ENCODE results near the gene EPC1. TPM values are rescaled to one million over a fixed set of nuclear protein-coding genes. Genes with fewer than 3 reads are reported as not detected.

EPC1 gene
- polyA plus RNA-seq, 1 of the 3 experiments (the other 2 are of a cell fraction), result 21.8 TPM

DNA sequence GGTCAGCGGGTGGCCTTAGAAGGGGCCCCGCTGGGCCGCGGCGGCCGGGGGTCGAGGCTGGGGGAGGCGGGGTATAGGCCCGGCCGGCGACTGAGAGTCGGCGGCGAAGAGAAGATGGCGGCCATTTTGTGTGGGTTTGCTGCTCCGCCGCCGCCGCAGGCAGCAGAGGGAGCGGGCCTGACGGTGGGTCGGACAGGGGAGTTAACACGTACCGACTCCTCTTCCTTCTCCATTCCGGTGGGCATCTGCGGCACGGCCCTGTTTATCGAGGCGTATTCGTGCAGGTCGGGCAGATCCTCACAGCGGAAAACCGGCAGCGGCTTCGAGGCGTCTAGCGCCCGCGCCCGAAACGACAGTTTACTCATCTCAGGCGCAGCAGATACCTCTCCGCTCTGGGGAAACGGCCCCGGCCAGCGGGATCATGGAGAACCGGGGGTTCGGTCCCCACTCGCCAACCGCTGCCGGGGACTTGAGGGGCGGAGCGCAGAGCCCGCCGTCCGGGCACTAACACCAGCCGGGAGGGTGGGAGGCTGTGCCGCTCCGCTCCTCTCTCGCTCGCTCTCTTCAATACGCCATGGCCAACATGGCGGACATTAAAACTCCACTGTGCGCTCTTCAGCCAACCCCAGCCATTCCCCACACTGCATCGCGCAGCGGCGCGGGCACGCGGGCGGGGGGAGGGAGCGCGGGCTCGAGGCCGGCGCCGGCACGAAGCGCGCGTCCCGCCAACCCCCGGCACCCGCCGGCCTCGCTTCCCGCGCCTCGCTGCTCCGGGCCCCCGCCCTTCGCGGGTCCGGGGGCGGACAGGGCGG, at the start of gene EPC1 (continued):
- TF ChIP-seq TEAD4 (IDR thresholded peaks at IDR 0.05; ENCODE audit: borderline replicate concordance, insufficient read depth) (peak; percentile 20; the same call in 1 of the 2 replicates), MXI1 (IDR thresholded peaks at IDR 0.05; ENCODE audit: low read depth, low read length) (no peak), TAF1 (IDR thresholded peaks at IDR 0.05; ENCODE audit: borderline replicate concordance, low read depth, low read length) (peak; percentile 93), NFIC (IDR thresholded peaks at IDR 0.05; ENCODE audit: borderline replicate concordance) (no peak), EP300 (IDR thresholded peaks at IDR 0.05; ENCODE audit: borderline replicate concordance in 1 of 2, low read depth in 1 of 2, low read length in 1 of 2) (no peak), RAD21 (IDR thresholded peaks at IDR 0.05; ENCODE audit: low read length) (no peak), CHD2 (IDR thresholded peaks at IDR 0.05; ENCODE audit: low read length, partially characterized antibody) (peak; percentile 71), JUND (IDR thresholded peaks at IDR 0.05) (no peak), TCF12 (IDR thresholded peaks at IDR 0.05) (no peak), YY1 (IDR thresholded peaks at IDR 0.05; ENCODE audit: low read depth) (peak; percentile 86), ELF1 (IDR thresholded peaks at IDR 0.05) (no peak), GATA2 (CRISPR knock-in tag; IDR thresholded peaks at IDR 0.05) (no peak), SMC3 (IDR thresholded peaks at IDR 0.05; ENCODE audit: low read depth, low read length) (no peak)
- TF ChIP-seq, protein P1, sequence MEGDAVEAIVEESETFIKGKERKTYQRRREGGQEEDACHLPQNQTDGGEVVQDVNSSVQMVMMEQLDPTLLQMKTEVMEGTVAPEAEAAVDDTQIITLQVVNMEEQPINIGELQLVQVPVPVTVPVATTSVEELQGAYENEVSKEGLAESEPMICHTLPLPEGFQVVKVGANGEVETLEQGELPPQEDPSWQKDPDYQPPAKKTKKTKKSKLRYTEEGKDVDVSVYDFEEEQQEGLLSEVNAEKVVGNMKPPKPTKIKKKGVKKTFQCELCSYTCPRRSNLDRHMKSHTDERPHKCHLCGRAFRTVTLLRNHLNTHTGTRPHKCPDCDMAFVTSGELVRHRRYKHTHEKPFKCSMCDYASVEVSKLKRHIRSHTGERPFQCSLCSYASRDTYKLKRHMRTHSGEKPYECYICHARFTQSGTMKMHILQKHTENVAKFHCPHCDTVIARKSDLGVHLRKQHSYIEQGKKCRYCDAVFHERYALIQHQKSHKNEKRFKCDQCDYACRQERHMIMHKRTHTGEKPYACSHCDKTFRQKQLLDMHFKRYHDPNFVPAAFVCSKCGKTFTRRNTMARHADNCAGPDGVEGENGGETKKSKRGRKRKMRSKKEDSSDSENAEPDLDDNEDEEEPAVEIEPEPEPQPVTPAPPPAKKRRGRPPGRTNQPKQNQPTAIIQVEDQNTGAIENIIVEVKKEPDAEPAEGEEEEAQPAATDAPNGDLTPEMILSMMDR (IDR thresholded peaks at IDR 0.05), result no peak

DNA sequence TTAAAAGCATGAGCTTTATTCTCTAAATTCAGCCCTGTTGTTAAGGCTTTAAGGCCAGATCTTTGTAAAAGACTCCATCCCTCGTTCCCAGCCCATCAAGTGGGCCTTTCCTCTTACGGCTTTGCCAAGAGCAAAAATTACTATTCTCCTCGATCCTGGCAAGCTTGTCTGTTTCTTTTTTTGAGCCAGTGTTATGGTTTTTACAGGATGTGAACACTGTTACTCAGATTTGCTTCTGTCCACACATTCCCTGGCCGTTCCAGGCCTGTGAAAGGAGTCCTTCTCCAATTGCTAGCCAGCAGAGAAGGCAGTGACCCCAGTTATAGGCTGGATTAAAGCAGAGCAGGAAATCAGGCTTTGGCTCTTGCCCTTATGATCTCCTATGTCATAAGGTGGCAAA, 47.0 kb upstream of the EPC1 start:
- no peaks in the 10 kb centered on the region for H4K20me1 ChIP-seq (ENCODE audit: insufficient read depth)
- H3K27ac ChIP-seq (ENCODE audit: low read depth in 2 of 2, low read length in 1 of 2), result no peak overlapping the region
- POLR2A ChIA-PET, result no interaction called here
- CTCF ChIA-PET, result interaction anchor here (0.7 to 1.6 kb wide), 2 partner anchors 22 to 27 kb away, joined by 3 read pairs; no protein-coding TSS in a partner anchor
- no peak overlapping the region for H3K9ac ChIP-seq
- H2AFZ ChIP-seq (ENCODE audit: low read depth), result 0 out of 2 replicates have a peak overlapping the region, but pooled peaks have one; percentile 13
- H3K36me3 ChIP-seq (replicated peaks in 1 of 2; ENCODE audit: control insufficient read depth in 1 of 2, insufficient read depth in 2 of 2, low read length in 1 of 2), result no peaks in the 10 kb centered on the region
- TF ChIP-seq, protein P2, sequence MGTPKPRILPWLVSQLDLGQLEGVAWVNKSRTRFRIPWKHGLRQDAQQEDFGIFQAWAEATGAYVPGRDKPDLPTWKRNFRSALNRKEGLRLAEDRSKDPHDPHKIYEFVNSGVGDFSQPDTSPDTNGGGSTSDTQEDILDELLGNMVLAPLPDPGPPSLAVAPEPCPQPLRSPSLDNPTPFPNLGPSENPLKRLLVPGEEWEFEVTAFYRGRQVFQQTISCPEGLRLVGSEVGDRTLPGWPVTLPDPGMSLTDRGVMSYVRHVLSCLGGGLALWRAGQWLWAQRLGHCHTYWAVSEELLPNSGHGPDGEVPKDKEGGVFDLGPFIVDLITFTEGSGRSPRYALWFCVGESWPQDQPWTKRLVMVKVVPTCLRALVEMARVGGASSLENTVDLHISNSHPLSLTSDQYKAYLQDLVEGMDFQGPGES (IDR thresholded peaks at IDR 0.05; ENCODE audit: low read depth, low read length), result no peak
- TF ChIP-seq RXRA (IDR thresholded peaks at IDR 0.05; ENCODE audit: borderline replicate concordance, low read depth) (no peak), SMC3 (IDR thresholded peaks at IDR 0.05; ENCODE audit: low read depth, low read length) (no peak), RFX5 (IDR thresholded peaks at IDR 0.05; ENCODE audit: low read length) (no peak), RCOR1 (IDR thresholded peaks at IDR 0.05; ENCODE audit: low read length) (no peak), MXI1 (IDR thresholded peaks at IDR 0.05; ENCODE audit: low read depth, low read length) (no peak), NRF1 (IDR thresholded peaks at IDR 0.05; ENCODE audit: low read depth, low read length) (no peak), TAF1 (IDR thresholded peaks at IDR 0.05; ENCODE audit: borderline replicate concordance, low read depth, low read length) (no peak), REST (IDR thresholded peaks at IDR 0.05; ENCODE audit: low read depth, low read length) (no peak), GATA2 (CRISPR knock-in tag; IDR thresholded peaks at IDR 0.05) (no peak)
- TF ChIP-seq, protein P3, sequence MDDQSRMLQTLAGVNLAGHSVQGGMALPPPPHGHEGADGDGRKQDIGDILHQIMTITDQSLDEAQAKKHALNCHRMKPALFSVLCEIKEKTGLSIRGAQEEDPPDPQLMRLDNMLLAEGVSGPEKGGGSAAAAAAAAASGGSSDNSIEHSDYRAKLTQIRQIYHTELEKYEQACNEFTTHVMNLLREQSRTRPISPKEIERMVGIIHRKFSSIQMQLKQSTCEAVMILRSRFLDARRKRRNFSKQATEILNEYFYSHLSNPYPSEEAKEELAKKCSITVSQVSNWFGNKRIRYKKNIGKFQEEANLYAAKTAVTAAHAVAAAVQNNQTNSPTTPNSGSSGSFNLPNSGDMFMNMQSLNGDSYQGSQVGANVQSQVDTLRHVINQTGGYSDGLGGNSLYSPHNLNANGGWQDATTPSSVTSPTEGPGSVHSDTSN (IDR thresholded peaks at IDR 0.05), result no peak
- H3K27me3 ChIP-seq (ENCODE audit: insufficient read depth), result no peaks in the 10 kb centered on the region
- no peaks in the 10 kb centered on the region for H3F3A ChIP-seq (replicated peaks; ENCODE audit: insufficient read depth)
- H3K4me3 ChIP-seq (ENCODE audit: low read depth in 2 of 2, low read length in 1 of 2), result no peak overlapping the region
- 72% methylated on average over 4 of the region's 4 CpGs for WGBS (ENCODE audit: low lambda C conversion rate)
- DNase-seq, result no peak
- no peaks in the 10 kb centered on the region for H3K9me2 ChIP-seq
- H3K4me2 ChIP-seq, result no peak overlapping the region
- H3K79me2 ChIP-seq (ENCODE audit: insufficient read depth), result no peaks in the 10 kb centered on the region
- no peaks in the 10 kb centered on the region for H3K9me3 ChIP-seq
- no peaks in the 10 kb centered on the region for H3K4me1 ChIP-seq (ENCODE audit: control insufficient read depth in 1 of 2, insufficient read depth in 2 of 2, low read depth in 1 of 2, low read length in 1 of 2)

Data from SK-N-SH (cell line).